ENCODE measurements around the gene FOXO3B.
"Not testable (repeated sequence)": the region's sequence is repeated elsewhere in the genome, so short reads cannot be mapped to it uniquely, and the experiment has no call there.

Gene FOXO3B

DNA sequence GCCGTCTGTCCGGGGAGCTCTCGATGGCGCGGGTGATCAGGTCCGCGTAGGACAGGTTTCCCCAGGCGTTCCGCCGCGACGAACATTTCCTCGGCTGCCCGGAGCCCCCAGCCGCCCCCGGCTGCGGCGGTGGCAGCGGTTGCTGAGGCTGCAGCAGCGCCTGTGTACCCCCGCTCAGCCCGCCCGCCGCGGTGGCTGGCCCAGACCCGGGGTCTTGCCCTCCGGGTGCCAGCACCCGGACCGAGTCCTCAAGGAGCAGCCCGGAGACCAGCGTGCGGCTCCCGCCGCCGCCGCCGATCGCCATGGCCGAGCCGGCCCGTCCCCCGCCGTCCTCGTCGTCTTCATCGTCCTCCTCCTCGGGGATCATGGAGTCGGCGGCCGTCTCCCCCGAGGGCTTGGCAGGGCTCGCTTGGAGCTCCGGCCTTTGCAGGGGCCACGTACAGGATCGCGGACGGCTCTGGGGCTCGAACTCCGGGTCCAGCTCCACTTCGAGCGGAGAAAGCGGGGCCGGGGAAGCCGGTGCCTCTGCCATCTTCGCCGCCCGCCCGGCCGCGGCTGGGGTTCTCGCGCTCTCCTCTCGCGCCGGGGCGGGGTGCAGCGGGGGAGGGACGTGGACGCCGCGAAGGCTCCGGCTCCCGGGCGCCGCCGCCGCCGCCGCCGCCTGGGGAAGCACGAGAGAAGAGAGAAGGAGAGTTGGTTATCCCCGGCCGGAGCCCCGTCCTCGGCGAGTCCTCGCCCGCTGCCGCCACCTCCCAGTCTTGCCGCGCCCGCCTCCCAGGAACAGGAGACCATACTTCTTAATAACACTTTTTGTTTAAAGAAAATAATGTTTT is 9.5 kb downstream of the FOXO3B start:
- DNase-seq (ENCODE audit: low read depth); H3K4me3 ChIP-seq (ENCODE audit: low read depth, low read length); in situ Hi-C loops (cut with HindIII; ENCODE audit: low sequenced_read_pairs): not testable (repeated sequence)

DNA sequence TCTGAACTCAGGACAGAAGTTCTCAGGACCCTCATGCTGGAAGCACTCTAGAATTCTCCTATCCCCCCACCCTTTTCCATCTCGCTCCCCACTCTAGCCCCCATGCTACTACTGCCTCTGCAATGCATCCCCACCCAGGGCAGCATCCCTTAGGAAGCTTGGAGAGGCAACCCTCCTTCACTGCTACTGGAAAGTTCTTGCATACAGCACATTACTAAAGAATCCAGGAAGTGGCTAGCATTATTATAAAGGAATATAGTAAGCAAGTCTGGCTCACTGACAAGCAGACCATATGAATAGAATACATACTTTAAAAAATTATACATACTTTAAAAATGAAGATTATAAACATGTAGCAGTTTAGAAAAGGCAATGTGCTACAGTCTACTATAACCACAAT is 13.5 kb downstream of the FOXO3B start:
- DNase-seq (ENCODE audit: low read depth); in situ Hi-C loops (cut with HindIII; ENCODE audit: low sequenced_read_pairs); H3K4me3 ChIP-seq (ENCODE audit: low read depth, low read length): not testable (repeated sequence)

DNA sequence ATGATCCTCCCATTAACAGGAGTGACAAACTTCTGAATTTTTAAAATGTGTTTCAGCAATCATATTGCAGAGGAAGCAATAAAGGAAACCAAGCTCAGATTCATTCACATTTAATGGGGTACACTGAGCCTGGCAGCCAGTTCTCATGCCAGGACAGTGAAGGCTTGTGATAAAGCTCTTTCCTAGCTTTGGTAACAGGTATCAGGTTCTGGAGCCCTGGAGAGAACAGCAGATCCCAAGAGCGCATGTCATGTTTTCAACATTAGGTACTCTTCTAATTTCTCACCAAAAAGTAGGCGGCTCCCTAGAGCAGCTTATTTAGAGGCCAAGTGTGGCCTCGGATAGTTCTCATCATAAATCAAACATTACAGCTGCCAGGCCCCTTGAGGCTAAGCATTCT is 14.6 kb downstream of the FOXO3B start:
- in situ Hi-C loops (cut with HindIII; ENCODE audit: low sequenced_read_pairs); DNase-seq (ENCODE audit: low read depth); H3K4me3 ChIP-seq (ENCODE audit: low read depth, low read length): not testable (repeated sequence)

DNA sequence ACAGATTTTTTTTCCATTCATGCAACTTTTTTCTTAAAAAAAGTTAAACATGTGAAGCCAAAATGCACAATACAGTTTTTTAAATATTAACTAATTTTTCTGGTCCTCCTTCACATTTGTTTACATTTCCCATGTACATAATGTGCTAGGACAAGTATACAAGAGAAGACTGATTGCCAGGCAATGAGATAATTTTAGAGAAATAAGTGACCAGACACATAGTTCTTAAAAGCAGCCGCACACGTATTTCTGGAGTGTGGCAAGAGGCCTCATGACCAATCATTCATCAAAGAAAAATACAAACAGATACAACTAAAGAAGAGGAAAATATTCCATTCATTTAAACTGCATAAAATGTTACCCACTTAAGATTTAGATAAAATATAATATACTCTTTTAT is 15.8 kb downstream of the FOXO3B start:
- H3K4me3 ChIP-seq (ENCODE audit: low read depth, low read length); DNase-seq (ENCODE audit: low read depth); in situ Hi-C loops (cut with HindIII; ENCODE audit: low sequenced_read_pairs): not testable (repeated sequence)

DNA sequence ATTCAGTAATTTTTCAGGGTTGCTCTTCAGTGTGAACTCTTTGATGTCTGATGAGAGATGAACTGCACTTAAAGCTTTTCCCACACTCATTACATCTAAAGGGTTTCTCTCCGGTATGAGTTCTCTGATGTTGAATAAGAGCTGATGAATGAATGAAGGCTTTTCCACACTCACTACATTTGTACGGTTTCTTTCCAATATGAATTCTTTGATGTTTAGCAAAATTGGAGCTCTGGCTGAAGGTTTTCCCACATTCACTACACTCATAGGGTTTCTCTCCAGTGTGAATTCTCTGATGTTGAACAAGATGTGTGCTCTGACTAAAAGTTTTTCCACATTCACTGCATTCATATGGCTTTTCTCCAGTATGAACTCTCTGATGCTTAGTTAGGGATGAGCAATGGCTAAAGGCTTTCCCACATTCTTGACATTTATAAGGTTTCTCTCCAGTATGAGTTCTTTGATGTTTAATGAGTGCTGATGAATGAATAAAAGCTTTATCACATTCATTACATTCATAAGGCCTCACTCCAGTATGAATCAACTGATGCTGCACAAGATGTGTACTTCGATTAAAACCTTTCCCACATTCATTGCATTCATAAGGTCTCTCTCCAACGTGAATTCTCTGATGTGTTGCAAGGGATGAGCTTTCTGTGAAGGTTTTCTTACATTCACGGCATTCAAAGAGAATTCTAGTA is 20.0 kb downstream of the FOXO3B start:
- DNase-seq (ENCODE audit: low read depth); in situ Hi-C loops (cut with HindIII; ENCODE audit: low sequenced_read_pairs); H3K4me3 ChIP-seq (ENCODE audit: low read depth, low read length): not testable (repeated sequence)

DNA sequence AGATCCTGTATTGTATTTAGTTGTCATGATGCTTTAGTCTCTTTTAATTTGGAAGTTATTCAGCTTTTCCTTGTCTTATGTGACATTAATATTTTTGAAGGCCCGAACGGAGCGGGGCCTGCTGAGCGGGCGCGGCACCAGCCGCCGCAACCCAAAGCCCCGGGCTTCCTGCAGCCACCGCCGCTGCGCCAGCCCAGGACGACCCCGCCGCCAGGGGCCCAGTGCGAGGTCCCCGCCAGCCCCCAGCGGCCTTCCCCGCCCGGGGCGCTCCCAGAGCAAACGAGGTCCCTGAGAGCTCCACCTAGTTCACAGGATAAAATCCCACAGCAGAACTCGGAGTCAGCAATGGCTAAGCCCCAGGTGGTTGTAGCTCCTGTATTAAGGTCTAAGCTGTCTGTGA is 32.0 kb downstream of the FOXO3B start:
- H3K4me3 ChIP-seq (ENCODE audit: low read depth, low read length); in situ Hi-C loops (cut with HindIII; ENCODE audit: low sequenced_read_pairs): not testable (repeated sequence)

DNA sequence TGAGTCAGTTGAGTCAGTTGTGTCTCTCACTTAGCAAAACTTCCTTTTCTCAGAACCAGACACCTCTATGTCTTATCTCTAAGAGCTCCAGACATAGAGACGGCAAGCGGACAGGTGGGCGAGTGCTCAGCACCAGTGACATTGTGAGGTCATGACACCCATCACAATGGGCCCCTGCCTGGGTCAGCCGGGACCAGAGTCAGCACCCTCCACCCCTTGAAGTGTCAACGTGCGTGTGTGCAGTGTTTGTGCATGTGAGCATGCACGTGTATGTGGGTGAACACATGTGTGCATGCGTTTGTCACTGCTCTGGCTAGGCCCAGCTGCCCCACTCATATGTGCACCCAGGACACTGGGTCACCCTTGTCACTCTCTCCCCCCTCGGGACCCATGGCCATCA is 37.8 kb downstream of the FOXO3B start, which contains the start of gene TBC1D28:
TBC1D28 (minus strand) TSS at position 101 of the 400 bp plus-strand sequence. CDS start 3,039 bp downstream, outside the sequence.
- in situ Hi-C loops (cut with HindIII; ENCODE audit: low sequenced_read_pairs); H3K4me3 ChIP-seq (ENCODE audit: low read depth, low read length); DNase-seq (ENCODE audit: low read depth): not testable (repeated sequence)

More for the DNA sequence above, 32.0 kb downstream of the FOXO3B start:
- DNase-seq (ENCODE audit: low read depth): not testable (repeated sequence)

DNA sequence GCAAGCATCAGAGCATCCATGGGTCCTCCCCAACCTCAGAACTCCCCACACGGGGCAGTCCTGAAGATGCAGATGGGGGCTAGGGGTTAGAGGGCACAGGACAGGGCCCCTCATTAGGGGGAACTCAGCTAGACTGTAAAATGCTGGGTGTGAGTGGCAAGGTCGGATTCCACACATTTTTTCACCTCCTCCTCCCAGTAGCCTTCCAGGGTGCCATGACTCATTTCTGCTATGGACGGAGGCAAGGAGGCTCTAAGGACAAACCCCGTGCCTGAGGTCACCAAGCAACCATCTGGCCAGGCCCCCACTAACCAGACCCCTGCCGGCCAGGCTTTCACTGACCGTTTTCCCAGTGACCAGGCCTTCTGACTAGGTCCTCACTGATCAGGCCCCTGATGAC is 39.0 kb downstream of the FOXO3B start:
- DNase-seq (ENCODE audit: low read depth); in situ Hi-C loops (cut with HindIII; ENCODE audit: low sequenced_read_pairs); H3K4me3 ChIP-seq (ENCODE audit: low read depth, low read length): not testable (repeated sequence)

DNA sequence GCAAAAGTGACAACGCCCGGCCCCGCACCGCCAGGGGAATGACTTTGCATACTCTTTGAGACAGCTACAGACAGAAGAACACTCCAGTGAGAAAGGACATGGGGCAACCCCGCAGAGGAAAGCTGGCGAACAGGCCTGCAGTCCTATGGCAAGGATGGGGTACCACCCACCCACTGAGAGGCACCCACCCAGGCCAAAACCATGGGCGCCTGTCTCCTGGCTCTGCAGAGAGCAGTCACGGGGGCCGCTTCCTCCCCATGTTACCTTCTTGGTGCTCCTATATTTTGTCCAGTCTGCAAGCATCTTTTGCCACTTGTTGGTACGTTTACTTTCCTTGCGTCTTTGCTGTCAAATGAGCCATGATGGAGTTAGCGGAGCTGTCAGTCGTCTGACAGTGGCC is 43.8 kb downstream of the FOXO3B start:
- H3K4me3 ChIP-seq (ENCODE audit: low read depth, low read length); in situ Hi-C loops (cut with HindIII; ENCODE audit: low sequenced_read_pairs); DNase-seq (ENCODE audit: low read depth): not testable (repeated sequence)

DNA sequence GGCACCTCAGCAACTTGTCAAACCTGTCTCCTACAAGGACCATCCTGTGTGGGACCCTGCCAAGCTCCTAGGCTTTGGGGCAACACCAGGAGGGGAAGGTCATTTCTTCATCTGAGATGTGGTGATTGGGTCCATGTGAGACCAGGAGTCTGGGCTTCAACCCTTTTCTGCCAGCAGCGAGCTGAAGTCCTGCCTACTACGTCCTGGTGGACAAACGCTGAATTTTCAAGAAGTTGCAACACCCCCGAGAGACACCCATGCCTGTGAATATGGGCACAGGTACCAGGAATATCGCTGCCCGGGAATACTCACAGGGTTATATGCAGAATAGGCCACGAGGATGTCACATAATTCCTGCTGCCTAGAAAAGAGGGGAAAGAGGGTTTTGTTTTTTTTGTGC is 45.9 kb downstream of the FOXO3B start:
- TF ChIP-seq, protein P1, sequence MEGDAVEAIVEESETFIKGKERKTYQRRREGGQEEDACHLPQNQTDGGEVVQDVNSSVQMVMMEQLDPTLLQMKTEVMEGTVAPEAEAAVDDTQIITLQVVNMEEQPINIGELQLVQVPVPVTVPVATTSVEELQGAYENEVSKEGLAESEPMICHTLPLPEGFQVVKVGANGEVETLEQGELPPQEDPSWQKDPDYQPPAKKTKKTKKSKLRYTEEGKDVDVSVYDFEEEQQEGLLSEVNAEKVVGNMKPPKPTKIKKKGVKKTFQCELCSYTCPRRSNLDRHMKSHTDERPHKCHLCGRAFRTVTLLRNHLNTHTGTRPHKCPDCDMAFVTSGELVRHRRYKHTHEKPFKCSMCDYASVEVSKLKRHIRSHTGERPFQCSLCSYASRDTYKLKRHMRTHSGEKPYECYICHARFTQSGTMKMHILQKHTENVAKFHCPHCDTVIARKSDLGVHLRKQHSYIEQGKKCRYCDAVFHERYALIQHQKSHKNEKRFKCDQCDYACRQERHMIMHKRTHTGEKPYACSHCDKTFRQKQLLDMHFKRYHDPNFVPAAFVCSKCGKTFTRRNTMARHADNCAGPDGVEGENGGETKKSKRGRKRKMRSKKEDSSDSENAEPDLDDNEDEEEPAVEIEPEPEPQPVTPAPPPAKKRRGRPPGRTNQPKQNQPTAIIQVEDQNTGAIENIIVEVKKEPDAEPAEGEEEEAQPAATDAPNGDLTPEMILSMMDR (IDR thresholded peaks at IDR 0.05; ENCODE audit: low read depth, low read length, missing control alignments): peak; percentile 9
- H3K4me3 ChIP-seq (ENCODE audit: low read depth, low read length); in situ Hi-C loops (cut with HindIII; ENCODE audit: low sequenced_read_pairs); DNase-seq (ENCODE audit: low read depth): not testable (repeated sequence)

DNA sequence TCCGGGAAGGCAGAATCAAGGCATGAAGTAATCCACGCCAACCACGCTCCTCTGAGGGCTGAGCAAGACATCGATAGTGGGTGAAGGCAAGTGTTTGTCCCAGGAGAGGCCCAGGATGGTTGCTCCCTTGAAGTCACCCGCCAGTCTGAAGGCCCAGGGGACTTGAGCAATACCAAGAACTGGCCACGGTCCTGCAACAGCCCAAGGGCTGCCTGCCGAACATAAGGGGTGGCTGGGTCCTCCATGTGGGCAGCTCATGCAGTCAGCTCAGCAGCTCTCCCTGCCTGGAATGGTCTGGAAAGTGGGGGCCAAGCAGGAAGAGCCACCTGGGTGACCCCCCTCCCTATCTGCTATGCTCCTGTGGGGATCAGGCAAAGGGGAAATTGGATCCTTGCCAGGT is 46.3 kb downstream of the FOXO3B start:
- in situ Hi-C loops (cut with HindIII; ENCODE audit: low sequenced_read_pairs); DNase-seq (ENCODE audit: low read depth); H3K4me3 ChIP-seq (ENCODE audit: low read depth, low read length): not testable (repeated sequence)

DNA sequence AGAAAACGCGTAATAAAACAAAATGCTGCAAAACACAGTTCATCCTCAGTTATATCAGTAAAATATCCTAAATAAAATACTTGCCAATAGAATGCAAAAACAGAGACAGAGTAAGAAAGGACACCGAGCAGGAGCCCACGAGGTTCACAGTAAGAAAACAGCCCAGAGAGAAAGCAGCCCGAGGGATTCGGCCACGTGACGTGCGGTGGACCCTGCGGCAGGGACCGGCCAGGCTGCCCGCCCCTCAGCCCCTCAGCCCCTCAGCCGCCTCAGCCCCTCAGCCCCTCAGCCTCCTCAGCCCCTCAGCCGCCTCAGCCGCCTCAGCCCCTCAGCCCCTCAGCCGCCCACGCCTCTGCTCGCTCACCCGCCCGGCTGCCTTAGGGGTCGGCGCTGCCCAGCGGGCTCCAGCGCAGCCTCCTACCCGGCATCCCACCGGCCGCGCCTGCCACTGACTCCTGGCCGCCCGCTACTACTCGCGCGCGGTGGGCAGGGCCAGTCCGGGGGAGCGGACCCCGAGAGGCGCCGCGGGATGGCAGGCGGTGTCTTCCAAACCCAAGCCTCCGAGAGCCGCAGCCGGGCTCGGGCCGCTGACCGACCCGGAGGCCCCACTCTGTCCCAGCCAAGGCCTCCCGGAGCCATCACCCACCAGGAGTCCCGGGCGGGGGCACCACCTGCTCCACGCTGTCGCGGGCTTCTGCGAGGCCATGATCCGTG is 47.4 kb downstream of the FOXO3B start:
- in situ Hi-C loops (cut with HindIII; ENCODE audit: low sequenced_read_pairs); DNase-seq (ENCODE audit: low read depth): not testable (repeated sequence)
- peak overlapping the region; percentile 25 for H3K4me3 ChIP-seq (ENCODE audit: low read depth, low read length)

Data from astrocyte of the cerebellum (primary cell).